Activated CD4-positive, alpha-beta T cell treated with anti-CD3 and anti-CD28 coated beads, Interleukin-2, amount 50 U/mL, for 4 hours (primary cell): Measurements from ENCODE around the gene OR51E1.

Experiments
- DNase-seq, 2 experiments: peaks; one replicate each; pipeline ENCODE4 v3.0.0-alpha.2; 2020

Gene OR51E1, protein sequence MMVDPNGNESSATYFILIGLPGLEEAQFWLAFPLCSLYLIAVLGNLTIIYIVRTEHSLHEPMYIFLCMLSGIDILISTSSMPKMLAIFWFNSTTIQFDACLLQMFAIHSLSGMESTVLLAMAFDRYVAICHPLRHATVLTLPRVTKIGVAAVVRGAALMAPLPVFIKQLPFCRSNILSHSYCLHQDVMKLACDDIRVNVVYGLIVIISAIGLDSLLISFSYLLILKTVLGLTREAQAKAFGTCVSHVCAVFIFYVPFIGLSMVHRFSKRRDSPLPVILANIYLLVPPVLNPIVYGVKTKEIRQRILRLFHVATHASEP

DNA sequence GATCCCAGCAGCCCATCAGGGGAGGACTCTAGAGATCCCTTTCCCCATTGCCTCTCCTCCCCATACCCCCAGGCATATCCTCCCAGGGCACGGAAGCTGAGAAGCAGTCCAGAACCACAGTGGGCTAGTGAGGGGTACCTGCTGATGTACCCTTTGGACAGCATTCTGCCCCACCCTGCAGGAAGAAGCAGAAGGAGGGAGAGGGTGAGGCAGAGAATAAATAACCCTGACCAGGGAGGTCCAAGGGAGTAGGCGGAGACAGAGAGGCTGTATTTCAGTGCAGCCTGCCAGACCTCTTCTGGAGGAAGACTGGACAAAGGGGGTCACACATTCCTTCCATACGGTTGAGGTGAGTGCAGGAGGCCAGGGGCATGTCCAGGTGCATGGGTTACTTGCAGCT, at the start of gene OR51E1:
Gene OR51E1 (plus strand): TSS at position 301 of the 400 bp plus-strand sequence. CDS start 8,545 bp downstream, outside the sequence.
- DNase-seq = no peak

DNA sequence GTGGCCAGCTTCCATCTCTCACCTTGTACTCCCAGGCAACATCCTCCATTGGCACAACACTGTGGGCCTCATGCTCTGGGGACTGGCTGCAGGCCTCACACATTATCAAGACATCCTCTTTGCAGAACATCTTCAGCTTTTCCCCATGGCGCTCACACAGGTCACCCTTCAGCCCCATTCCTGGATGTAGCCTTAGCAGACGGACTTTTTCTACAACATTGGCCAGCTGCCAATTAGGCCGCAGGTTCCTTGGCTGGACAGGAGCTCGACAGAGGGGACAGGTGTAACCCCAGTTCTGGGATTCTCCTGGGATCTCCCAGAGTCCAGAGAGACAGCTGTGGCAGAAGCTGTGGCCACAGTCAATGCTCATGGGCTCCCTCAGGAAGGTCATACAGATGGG, 38.7 kb upstream of the OR51E1 start:
- DNase-seq = no peak

DNA sequence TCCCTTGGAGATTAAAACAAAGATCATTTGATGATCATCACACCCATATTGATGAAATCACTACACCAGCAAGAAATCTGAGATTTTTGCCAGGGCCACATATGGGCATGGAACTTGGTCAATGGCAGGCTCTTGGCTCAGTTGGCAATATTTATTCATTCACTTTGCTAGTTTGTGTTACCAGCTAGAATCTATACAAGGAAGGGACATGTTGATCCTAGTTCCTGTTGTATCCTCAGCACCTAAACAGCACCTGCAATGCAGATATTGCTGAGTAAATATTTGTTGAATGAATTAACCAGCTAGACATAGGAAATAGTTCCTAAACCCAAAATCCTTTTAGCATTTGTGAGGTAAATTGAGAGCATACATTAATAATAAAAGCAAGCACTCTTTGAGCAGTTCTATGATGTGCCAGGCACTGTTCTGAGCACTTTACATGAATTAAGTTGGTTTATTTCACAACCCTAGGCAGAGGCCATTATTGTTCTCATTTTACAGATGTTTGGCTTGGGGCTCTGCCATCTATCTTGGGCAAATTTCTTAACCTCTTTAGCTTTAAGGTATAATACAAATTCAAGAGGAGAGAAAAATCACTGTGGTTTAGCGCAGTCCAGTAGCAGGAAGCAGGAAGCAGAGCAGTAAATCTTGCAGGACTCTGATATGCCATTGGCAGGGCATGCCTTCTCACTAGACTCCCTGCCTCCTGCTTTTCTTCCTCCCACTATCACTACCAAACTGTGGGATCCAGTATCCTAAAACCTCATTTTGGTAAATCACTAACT, 37.4 kb upstream of the OR51E1 start:
- no peak for DNase-seq

DNA sequence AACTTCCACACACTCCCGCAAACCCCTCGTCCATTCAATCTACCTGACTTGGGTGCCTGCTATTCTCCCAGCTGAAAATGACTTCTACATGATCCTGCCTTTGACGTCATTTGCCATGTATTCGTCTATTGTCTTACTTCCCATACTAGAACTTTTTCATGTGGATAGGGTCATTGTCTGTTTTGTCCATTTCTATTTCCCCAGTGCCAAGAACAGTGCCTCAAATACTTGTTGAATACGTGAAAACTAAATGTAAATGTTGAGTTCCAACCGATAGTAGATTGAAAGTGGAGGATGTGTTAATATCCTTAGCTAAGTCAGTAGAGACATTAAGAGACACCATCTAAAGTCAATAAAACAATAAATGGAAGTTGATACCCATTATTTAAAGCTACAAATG, 36.7 kb upstream of the OR51E1 start:
- DNase-seq = no peak

DNA sequence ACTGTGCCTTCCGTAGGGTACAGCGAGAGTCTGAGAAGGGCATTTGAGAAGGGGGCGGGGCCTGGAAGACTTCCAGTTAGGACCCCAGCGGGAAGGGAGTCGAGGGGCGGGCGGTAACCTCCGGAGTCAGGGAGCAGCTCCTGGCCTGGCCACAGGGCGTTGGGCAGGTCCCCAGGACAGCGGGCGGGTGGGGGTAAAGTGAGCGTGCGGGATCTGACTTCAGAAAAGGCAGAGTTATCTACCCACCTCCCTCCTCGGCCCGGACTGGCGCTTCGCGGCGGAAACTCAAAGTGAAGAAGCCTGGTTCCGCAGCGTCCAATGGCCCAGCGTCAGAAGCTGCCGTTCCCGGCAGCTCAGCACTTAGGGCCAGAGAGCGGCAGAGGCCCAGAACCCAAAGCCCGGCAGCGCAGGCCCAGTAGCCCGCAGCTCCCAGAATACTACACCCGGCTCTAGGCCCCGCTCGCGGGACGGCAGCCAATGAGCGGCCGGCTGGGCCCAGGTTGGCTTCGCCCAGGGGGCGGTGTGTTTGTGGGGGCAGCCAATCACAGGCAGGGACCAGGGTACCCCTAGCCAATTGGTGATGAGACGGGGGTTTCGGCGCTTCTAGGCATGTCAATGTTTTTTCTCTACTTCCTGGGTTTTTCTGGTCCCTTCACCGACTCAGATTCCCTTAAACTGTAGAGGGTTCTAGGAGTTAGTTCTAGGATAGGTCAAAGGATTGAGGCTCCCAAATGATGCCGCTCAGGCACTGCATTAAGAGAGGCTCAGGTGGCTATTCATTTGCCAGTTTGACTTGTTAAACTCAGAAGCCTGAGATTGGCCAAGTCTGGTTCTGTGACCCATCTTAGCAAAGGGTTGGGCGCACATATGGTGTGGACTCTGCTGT, 35.8 kb upstream of the OR51E1 start, which contains the start of gene TRIM68:
Gene TRIM68 (minus strand): TSS at position 451 of the 886 bp plus-strand sequence. CDS start 2,727 bp downstream, outside the sequence.
- DNase-seq = peak; percentile 92

DNA sequence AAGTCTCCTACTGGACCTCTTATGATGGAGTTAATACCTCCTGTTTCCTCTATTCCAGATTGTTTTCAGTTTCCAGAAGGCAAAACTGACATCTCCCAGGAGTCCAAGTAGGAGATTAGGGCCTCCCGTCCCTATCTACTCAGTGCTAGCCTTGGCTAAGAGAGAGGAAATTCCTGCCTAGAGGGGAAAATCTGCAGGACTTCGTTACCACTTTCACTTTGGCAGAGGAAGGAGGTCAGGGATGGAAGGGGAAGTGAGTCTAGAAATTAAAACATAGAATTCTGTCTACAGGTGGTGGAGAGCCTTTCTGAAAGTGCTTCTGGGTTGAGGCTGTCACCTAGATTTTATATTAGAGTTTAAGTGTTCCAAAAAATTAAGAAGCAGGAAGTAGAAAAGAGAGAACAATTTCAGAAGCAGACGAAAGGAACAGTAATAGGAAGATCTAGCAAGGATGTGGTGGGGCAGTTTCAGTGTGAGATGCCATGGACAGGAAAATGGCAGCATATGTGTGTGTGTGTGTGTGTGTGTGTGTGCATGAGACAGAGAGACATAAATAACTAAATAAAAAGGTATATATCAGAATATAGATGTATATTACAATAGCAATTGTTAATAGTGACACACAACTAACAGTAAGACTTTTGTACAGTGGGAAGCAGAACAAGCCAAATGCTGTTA, 33.4 kb upstream of the OR51E1 start:
- DNase-seq = no peak

DNA sequence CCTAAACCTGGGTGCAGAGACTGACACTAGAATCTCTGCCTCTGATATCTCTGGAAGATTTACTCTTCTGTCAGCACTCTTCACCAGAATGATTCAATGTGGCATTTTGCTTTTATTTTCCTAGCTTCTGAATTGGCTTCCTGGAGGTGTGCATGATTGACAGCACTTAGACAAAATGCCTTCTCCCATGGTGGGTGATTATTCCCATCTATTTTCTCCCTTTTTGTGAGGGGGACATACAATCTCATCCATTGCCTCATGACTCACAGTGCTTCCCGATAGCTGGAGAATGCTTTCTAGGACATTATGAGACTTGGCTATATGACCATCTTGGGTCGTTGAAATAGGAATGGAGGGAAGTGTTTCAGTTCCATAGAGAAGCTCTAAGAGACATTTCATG, 31.8 kb upstream of the OR51E1 start:
- no peak for DNase-seq

DNA sequence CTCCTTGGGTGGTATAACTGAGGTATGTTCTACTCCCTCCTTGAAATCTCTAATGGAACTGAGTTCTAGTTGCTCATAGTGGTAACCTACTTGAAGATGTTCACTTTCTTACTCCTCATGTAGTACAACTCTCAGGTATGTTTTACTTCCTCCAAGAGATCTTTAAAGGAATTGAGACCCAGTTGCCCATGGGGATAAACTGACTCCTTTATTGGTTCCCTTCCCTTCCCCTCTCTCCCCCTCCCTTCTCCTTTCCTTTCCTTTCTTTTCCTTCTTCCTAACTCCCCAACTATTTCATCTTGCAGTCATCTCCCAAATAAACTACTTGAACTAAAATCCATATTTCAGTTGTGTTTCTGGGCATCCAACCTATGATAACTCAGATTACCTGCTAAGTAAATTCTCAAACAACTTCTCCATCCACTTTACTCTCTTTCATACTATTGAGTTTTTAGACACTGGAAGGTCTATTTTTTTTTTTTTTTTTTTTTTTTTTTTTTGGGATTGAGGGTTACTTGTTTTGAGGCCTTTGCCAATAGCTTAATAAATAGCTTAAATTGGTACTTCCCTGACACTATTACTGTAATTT, 27.8 kb upstream of the OR51E1 start:
- no peak for DNase-seq

DNA sequence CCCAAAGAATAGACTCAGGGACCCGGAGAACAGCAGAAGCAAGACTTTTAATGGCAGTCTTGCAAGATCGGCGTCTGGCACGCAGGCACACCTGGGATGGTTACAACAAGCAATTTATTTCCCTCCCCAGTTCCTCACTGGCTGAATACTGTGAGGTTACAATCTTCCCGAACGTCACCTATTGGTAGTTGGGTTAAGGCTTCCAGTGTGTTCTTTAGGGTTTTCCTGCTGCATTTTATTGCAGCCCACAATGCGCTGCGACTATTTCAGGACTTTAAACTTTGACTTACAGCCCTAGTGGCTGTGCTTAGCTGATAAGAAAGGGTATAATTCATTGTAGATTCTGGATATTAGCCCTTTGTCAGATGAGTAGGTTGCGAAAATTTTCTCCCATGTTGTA, 24.3 kb upstream of the OR51E1 start:
- DNase-seq = no peak

DNA sequence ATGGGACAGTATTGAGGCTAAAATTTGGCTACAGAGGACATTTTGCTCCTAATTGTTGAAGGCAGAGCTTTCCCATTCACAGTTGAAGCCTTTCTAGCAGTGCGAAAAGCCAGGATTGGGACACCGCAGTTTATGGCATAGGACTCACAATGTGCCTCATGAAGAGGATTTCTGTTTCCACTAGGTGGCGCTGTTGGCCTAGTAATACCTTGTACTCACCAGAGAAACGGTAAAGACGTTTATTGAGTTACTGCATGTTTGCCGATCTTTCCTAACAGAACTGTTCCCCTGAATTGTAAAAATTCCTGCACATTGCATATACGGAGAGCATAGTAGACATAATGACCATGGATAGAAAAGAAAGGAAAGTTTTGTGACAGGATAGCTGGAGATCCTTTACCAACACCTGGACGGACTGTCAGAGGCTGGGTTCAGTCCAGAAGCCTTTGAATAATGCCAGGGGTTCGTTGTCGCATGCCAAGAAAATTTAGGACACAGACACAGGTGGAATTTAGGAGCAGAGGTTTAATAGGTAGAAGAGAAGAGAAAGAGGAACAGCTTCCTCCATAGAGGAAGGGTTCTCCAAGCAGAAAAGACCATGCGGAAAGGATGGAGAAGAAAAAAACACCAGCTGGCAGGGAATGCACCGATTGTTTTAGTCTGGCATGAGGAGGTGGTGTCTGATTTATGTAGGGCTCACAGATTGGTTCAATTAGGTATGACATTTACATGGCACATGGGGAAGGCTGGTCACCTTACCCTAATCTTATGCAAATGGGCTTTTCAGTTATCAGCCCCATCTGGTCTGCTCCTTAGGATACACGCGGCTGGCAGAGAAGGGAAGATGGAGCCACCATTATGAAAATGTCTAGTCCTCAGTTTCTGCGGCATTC, 17.3 kb upstream of the OR51E1 start:
- DNase-seq = peak; percentile 14 to 21

DNA sequence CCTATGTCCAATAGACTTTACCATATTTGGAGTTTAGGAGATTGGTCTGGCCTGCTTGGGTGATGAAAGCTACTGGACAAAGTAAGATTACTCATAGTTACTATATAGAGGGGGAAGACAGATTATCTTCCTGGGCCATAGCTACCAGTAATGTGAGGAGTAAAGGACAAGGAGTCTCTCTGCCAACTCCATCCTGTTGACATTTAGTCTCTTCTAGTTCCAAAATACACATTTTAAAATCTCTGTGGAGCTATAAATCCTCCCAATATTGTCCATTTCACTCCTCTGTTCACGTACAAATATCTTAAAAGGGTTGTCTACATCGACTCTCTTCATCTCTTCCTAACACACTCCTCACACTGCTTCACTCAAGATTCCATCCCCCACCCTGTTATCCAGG, 7.6 kb upstream of the OR51E1 start:
- DNase-seq = no peak

DNA sequence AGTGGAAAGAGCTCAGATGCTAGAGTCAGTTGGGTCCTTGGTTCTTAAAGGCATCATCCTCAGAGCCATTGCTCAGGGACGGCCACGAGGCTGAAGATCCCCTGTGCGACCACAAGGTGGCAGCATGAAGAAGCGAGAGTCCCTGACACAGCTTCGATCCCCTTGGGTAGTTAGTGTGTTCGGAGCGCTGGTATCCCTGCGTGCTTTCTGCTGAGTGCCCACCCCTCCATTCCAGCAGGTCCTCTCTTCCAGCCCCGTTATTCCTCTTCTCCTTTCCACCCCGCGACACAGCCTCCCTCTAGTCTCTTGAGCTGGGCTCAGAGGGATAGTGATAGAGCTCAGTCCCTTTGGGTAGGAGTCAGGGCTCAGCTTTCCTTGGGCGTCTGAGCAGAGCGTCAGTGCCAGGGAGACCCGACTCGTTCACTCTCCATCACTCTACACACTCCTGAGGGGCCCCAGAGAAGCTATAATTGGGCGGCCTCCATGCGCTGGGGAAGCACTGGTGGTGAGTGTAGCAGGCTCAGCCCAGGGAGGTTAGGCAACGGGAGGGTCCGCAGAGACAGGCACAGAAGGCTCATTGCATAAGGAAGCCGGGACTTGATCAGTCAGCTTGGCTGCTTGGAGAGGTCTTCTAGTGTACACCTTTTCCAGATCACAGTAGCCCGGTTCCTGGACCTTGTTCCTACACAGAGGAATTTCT, 6.7 kb upstream of the OR51E1 start, which contains the start of gene OR51D1:
Gene OR51D1 (plus strand): TSS at position 516 of the 700 bp plus-strand sequence. CDS start 2,314 bp downstream, outside the sequence.
- peak; percentile 55 to 57 for DNase-seq

DNA sequence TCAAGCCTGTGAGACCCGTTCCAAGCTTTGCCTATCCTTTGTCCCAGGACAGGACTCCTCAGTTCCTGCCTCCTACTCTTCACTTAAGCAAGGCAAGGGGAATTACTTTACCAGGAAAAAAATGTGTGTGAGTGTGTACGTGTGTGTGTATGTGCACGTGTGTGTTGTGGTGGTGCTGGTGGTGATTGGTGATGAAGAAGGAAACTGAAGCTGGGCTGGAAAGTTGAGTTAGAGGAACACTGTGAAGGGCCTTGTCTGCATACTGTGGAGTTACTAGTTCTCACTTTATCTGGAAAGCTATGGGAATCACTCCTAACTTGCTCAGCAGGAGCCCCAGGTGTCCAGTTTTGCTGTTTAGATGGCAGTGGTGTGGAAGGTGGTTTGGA, 6.1 kb upstream of the OR51E1 start:
- no peak for DNase-seq

DNA sequence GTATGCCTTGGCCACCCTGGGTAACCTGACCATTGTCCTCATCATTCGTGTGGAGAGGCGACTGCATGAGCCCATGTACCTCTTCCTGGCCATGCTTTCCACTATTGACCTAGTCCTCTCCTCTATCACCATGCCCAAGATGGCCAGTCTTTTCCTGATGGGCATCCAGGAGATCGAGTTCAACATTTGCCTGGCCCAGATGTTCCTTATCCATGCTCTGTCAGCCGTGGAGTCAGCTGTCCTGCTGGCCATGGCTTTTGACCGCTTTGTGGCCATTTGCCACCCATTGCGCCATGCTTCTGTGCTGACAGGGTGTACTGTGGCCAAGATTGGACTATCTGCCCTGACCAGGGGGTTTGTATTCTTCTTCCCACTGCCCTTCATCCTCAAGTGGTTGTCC, 3.9 kb upstream of the OR51E1 start:
- DNase-seq = no peak

DNA sequence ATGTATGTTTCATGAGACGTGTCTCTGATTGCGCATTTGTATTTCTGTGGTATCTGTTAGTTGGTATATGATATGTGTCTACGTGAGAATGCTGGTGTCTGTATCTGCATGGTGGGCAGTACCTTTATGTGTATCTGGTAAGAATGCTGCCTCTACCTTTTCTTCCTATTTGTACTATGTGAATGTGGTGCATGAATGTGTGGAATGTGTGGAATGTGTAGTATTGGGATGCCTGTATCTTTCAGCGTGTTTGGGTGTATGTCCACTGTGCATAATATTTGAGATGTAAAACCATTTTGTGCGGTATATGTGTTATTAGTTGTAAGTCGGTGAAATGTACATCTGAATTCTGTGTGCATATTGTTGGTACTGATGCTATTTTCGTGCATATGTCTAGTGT, 2.3 kb upstream of the OR51E1 start:
- no peak for DNase-seq

DNA sequence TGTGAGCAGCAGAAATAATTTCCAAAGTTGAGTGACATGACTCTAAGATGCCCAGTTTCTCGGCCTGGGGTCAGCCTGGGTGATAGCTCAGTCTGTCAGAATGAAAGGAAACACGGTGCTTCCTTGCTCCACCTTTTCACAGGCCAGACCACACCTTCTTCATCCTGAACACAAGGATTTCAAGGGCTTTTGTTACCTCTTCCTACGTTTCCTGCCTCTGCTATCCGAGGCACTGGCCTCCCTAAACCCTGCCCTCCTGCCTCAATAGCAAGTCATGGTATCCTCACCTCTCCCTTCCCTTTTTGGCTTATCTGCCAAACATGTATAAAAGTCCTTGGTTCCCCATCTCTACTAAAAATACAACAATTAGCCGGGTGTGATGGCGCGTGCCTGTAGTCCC, 1.7 kb upstream of the OR51E1 start:
- no peak for DNase-seq

DNA sequence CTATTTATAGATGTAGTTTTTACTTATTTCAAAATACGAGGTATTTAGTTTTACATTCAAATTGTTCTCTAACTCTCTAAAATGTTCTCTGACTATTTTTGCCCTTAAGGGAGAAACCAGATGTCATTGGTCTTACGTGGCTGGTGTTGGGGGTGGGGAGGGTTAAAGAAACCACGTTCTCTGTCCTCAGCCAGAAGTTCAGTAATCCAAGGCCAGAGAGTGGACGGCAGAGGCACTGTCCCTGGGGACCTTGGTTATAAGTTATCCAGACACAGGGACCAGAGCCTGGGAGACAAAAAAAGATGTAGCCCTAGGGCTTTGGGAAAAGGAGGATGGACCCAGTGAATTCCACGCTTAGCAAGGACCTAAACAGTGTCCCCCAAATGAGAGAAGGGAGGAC, 706 bp upstream of the OR51E1 start:
- DNase-seq = no peak

DNA sequence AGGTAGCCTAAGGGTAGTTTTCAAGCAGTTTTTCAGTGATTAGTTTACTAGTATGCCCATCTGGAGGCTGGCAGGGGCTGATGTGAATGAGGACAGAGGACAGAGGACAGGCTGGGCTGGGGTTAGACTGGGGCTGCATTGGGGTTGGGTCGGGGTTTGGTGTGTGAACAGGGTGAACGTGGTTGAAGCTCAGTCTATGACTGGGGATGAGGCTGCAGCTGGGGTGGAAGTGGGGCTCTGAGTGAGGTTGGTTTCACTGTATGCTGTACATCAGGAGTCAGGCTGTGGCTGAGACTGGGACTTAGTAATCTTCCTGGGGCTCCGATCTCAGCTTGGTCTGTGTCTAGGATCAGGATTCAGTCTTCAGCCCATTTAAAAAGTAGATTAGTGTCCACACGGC, 451 bp downstream of the OR51E1 start:
- no peak for DNase-seq

DNA sequence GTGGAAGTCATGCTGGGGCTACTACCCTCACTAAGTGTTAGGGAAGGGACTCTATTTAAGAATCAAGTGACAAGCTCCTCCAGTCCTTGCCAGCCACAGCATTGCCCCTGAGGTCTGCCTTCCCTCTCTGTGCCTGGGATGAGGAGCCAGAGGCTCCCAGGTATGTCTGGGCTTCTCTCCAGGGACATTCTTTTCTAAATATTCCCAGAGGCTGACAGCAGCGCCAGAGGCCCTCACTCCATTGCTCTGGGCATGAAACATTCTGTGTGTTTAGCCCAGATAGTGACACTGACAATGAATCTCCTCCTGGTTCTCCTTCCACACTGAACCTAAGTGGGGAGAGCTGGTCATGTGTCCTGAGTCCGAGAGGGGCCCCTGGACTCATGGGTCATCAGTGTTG, 2.2 kb downstream of the OR51E1 start:
- no peak for DNase-seq

DNA sequence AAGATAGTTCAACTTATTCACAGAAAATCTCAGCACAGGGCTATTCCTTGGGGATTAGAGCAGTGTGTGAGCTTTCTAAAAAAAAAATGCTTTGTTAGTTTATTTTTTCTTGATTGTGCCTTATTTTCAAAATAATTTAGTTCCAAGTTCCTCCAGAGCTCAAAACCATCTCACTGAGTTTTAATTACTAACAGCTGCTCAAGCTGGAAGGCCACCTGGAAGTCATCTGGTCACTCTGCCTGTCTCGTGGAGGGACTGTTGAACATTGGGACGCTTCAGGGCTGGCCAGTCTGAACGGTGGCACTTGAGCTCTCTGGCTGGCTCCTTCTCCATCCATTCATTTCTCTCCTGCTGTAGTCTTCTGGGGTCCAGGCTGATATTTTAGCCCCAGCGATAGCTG, 4.0 kb downstream of the OR51E1 start:
- no peak for DNase-seq
